ENCODE data around the gene P2RX6.

DNA sequence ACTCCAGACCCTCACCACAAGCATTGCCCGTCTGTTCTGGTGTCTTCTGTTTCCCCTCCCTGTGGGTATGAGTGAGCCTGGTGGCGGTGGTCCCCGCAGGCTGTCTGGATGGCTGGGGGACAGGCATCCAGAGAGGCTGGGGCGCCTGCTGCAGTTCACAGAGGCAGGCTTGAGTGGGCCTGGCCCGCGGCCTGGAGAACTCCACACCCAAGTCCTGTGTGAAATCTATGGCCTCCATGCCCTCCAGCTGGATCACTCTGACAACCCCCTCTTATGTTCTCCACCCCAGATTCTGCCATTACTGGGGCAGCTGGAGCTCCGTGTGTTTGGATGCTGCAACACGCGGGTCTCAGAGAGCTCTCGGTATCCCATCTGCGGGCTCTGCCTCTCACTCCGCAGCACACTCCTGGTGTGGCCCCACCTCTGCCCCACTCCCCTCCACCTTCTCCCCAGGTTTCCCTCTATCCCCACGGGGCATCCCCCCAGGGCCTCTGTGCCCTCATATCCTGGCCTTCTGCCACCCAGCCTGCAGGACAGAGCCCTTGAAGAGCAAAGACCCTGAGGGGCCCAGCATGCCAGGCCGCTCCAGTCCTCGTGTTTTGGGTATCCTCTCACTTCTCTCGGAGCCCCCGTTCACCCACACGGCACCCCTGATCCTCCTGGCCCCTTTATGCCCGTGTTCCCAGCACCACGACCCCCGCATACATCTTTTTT, 62.1 kb downstream of the P2RX6 start:
- TF ChIP-seq, protein P1, sequence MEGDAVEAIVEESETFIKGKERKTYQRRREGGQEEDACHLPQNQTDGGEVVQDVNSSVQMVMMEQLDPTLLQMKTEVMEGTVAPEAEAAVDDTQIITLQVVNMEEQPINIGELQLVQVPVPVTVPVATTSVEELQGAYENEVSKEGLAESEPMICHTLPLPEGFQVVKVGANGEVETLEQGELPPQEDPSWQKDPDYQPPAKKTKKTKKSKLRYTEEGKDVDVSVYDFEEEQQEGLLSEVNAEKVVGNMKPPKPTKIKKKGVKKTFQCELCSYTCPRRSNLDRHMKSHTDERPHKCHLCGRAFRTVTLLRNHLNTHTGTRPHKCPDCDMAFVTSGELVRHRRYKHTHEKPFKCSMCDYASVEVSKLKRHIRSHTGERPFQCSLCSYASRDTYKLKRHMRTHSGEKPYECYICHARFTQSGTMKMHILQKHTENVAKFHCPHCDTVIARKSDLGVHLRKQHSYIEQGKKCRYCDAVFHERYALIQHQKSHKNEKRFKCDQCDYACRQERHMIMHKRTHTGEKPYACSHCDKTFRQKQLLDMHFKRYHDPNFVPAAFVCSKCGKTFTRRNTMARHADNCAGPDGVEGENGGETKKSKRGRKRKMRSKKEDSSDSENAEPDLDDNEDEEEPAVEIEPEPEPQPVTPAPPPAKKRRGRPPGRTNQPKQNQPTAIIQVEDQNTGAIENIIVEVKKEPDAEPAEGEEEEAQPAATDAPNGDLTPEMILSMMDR (IDR thresholded peaks at IDR 0.05; ENCODE audit: low read depth, low read length, missing input control), result no peak
- TF ChIP-seq SP1 (IDR thresholded peaks at IDR 0.05), result no peak
- TF ChIP-seq, protein P2, sequence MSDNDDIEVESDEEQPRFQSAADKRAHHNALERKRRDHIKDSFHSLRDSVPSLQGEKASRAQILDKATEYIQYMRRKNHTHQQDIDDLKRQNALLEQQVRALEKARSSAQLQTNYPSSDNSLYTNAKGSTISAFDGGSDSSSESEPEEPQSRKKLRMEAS (IDR thresholded peaks at IDR 0.05), result no peak
- no peak for TF ChIP-seq YY1 (IDR thresholded peaks at IDR 0.05)
- TF ChIP-seq, protein P3, sequence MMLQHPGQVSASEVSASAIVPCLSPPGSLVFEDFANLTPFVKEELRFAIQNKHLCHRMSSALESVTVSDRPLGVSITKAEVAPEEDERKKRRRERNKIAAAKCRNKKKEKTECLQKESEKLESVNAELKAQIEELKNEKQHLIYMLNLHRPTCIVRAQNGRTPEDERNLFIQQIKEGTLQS (IDR thresholded peaks at IDR 0.05), result no peak
- no peak for TF ChIP-seq RAD21 (IDR thresholded peaks at IDR 0.05)
